HepG2 (cell line): Measurements from ENCODE around the gene PHEX. TPM values are rescaled to one million over a fixed set of nuclear protein-coding genes. Genes with fewer than 3 reads are reported as not detected.

Experiments
- ATAC-seq: fragments of 200-7000 bp; cut with Tn5 transposase; 3 replicates; pipeline ENCODE4 v1.9.1; 2020; ENCODE audit warnings: mild to moderate bottlenecking, moderate library complexity
- BruUV-seq: library from RNA; stranded (reverse); fragments of 400-500 nt; replicated peaks from 2 replicates; lab custom pipeline; 2021; lab: Mats Ljungman, UMichigan
- CTCF ChIA-PET: fragments of 300-600 bp; formaldehyde crosslinking; extraction: SDS; loops from one replicate; lab custom pipeline; 2021; ENCODE audit warnings: low total read pairs, inconsistent platforms, low intra/inter-chr PET ratio; lab: Yijun Ruan, JAX
- POLR2A ChIA-PET: fragments of 350-600 bp; sonication (Branson Sonifier 250); formaldehyde crosslinking; loops from one replicate; lab custom pipeline; 2020; ENCODE audit warnings: antibody characterized with exemption, inconsistent platforms; lab: Yijun Ruan, JAX
- DNase-seq: peaks from one replicate; pipeline ENCODE4 v3.0.0-alpha.2; 2015; ENCODE audit warnings: low spot score
- FAIRE-seq: peaks from 3 replicates; lab custom pipeline; 2011; peaks lifted over from hg19 to GRCh38; lab: Jason Lieb, UNC
- H2AFZ ChIP-seq: one replicate; pipeline ENCODE4 v1.6.1; 2011; ENCODE audit warnings: low read length, inconsistent platforms
- H3K27ac ChIP-seq: fragments of 300-600 bp; 3 replicates; pipeline ENCODE4 v1.8.0; 2011; ENCODE audit warnings: mixed run types, mild to moderate bottlenecking, mixed read lengths, low read length, inconsistent platforms; ENCODE audit not compliant: insufficient read depth; ENCODE audit errors: extremely low read length
- H3K27me3 ChIP-seq, 2 experiments: fragments of 200-600 bp in 1 of 2; 2 replicates in 1 of 2; 3 replicates in 1 of 2; pipeline versions ENCODE4 v1.6.0 to v1.8.0; 2011; ENCODE audit warnings: low read length in 2 of 2, mild to moderate bottlenecking in 2 of 2, moderate library complexity in 2 of 2, inconsistent platforms in 1 of 2; ENCODE audit not compliant: insufficient read depth in 2 of 2, control insufficient read depth in 1 of 2
- H3K36me3 ChIP-seq, 2 experiments: fragments of 200-600 bp in 1 of 2; replicated peaks in 1 of 2; 2 replicates in 1 of 2; 3 replicates in 1 of 2; pipeline versions ENCODE4 v1.5.1 to v1.8.0; 2011; ENCODE audit warnings: low read length in 2 of 2, inconsistent platforms in 1 of 2; ENCODE audit not compliant: insufficient read depth in 2 of 2, control insufficient read depth in 1 of 2
- H3K4me1 ChIP-seq: 2 replicates; pipeline ENCODE4 v1.5.1; 2012; ENCODE audit warnings: low read length, inconsistent platforms; ENCODE audit not compliant: insufficient read depth
- H3K4me2 ChIP-seq: 2 replicates; pipeline ENCODE4 v1.6.0; 2011; ENCODE audit warnings: low read depth, low read length, inconsistent platforms
- H3K4me3 ChIP-seq, 3 experiments: fragments of 200-600 bp in 1 of 3; sonication (generic), shearing (Covaris generic) in 1 of 3; replicated peaks in 1 of 3; 2 replicates each; pipeline ENCODE4 v1.5.1; 2011 to 2016; ENCODE audit warnings: low read length in 3 of 3, inconsistent platforms in 2 of 3, low read depth in 2 of 3, mild to moderate bottlenecking in 2 of 3, control low read depth in 1 of 3, mixed read lengths in 1 of 3; ENCODE audit not compliant: insufficient read depth in 1 of 3
- H3K79me2 ChIP-seq: one replicate; pipeline ENCODE4 v1.6.1; 2011; ENCODE audit warnings: low read length, inconsistent platforms; ENCODE audit not compliant: insufficient read depth
- H3K9ac ChIP-seq: 2 replicates; pipeline ENCODE4 v1.6.0; 2011; ENCODE audit warnings: mild to moderate bottlenecking, low read depth, low read length, inconsistent platforms; ENCODE audit not compliant: insufficient read depth
- H3K9me3 ChIP-seq: 2 replicates; pipeline ENCODE4 v1.5.1; 2012; ENCODE audit warnings: mild to moderate bottlenecking, low read length
- H4K20me1 ChIP-seq: 2 replicates; pipeline ENCODE4 v1.6.0; 2011; ENCODE audit warnings: inconsistent platforms, mild to moderate bottlenecking, low read length, moderate library complexity; ENCODE audit not compliant: insufficient read depth
- ATF7-NPFF ChIP-seq: sonication (generic); formaldehyde crosslinking; IDR thresholded peaks from 2 replicates; pipeline ENCODE4 v1.8.1; 2023; ENCODE audit warnings: mild to moderate bottlenecking, low read depth, missing genetic modification reagents, moderate library complexity
- CEBPB ChIP-seq: IDR thresholded peaks from 2 replicates; pipeline ENCODE4 v1.6.1; 2011; ENCODE audit warnings: low read depth, low read length, improper control_type of control experiment, borderline replicate concordance
- EP300 ChIP-seq, 3 experiments: sonication (generic) in 1 of 3; formaldehyde crosslinking in 1 of 3; IDR thresholded peaks; 2 replicates each; pipeline versions ENCODE4 v1.5.1 to v1.6.1; 2011 to 2020; ENCODE audit warnings: low read depth in 2 of 3, low read length in 2 of 3, borderline replicate concordance in 1 of 3, improper control_type of control experiment in 1 of 3, mild to moderate bottlenecking in 1 of 3, missing genetic modification reagents in 1 of 3, moderate library complexity in 1 of 3
- MBD4 ChIP-seq: IDR thresholded peaks from 2 replicates; pipeline ENCODE4 v1.6.1; 2012; ENCODE audit warnings: low read length, inconsistent platforms, borderline replicate concordance
- ONECUT2 ChIP-seq: sonication (generic); formaldehyde crosslinking; IDR thresholded peaks from 2 replicates; pipeline ENCODE4 v1.4.0; 2020; ENCODE audit warnings: missing genetic modification reagents
- TEAD3 ChIP-seq: optimal IDR thresholded peaks from 2 replicates; pipeline ENCODE3; 2016; ENCODE audit warnings: borderline replicate concordance
- ZNF235 ChIP-seq: sonication (generic); formaldehyde crosslinking; IDR thresholded peaks from 2 replicates; pipeline ENCODE4 v1.8.1; 2023; ENCODE audit warnings: mild to moderate bottlenecking, missing genetic modification reagents, borderline replicate concordance
- ZNF460 ChIP-seq: sonication (generic); formaldehyde crosslinking; IDR thresholded peaks from 2 replicates; pipeline ENCODE4 v1.5.1; 2020; ENCODE audit warnings: missing genetic modification reagents, mild to moderate bottlenecking, borderline replicate concordance
- ZNF598 ChIP-seq: sonication (generic); formaldehyde crosslinking; IDR thresholded peaks from 2 replicates; pipeline ENCODE4 v1.5.1; 2020; ENCODE audit warnings: mild to moderate bottlenecking, missing genetic modification reagents, borderline replicate concordance
- ZNF615 ChIP-seq: sonication (generic); formaldehyde crosslinking; IDR thresholded peaks from 2 replicates; pipeline ENCODE4 v1.5.0; 2020; ENCODE audit warnings: mild to moderate bottlenecking, missing genetic modification reagents, borderline replicate concordance
- WGBS: methylation state at CpG from one replicate; pipeline ENCODE4 v1.1.6; 2017; ENCODE audit warnings: low lambda C conversion rate; 5-methylcytosine and 5-hydroxymethylcytosine counted together
- in situ Hi-C: cut with HindIII; loops from 2 replicates; pipeline ENCODE4 v1.10.0; 2017; ENCODE audit warnings: low pct_unique_long_range_greater_than_20kb; ENCODE audit not compliant: extremely low pct_ligation_motif_present
- intact Hi-C: fragments of 100-400 bp; cut with micrococcal nuclease; formaldehyde crosslinking; loops from one replicate; pipeline ENCODE4 v1.10.0; 2022; ENCODE audit not compliant: unreplicated experiment
- polyA plus RNA-seq, 8 experiments: library from polyadenylated mRNA; depleted of rRNA in 3 of 8; stranded (reverse) in 7 of 8; unstranded in 1 of 8; fragments of >200 nt; fragmentation: Illumina TruSeq in 4 of 8; extraction: Trizol in 4 of 8; gene quantifications; 2 replicates each; pipeline versions ENCODE4 v1.2.1 to v1.2.3, GENCODE V29; 2011 to 2016; ENCODE audit warnings: low read depth in 4 of 8, missing spikeins in 1 of 8, mixed read lengths in 1 of 8; ENCODE audit not compliant: insufficient read depth in 1 of 8
- total RNA-seq, 5 experiments: library from RNA; depleted of rRNA; stranded (reverse); fragments of >200 nt; fragmentation: Illumina TruSeq; extraction: Trizol; gene quantifications; 2 replicates each; pipeline ENCODE4 v1.2.3, GENCODE V29; 2016; ENCODE audit warnings: low read depth in 1 of 5
- TF ChIP-seq, protein P1 (sequence below): sonication (generic); formaldehyde crosslinking; IDR thresholded peaks from 2 replicates; pipeline ENCODE4 v1.5.0; 2020; ENCODE audit warnings: missing genetic modification reagents

PHEX gene
- total and polyA plus RNA-seq, 2 of the 13 experiments (the other 11 are each of a cell fraction or from before 2014, with no cell fraction given), result 0.01 to 0.27 TPM

DNA sequence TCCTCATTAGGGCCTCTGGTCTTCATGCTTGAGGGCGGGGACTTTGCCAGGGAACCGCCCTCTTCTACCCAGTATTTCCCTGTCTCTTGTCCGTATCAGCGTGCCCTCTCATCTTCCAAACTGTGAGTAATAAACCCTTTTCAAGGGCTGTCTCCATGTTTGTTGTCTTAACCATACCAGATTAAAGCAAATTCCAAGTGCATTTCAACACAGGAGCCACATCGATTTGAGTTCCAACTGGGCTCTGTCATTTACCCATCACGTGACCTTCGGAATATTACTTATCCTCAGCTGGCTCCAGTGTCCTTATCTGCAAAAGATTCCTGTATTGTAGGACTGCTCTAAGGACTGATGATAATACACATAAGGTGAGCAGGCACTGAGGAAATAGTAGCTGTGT is 6.4 kb upstream of the PHEX start (continued):
- TF ChIP-seq TEAD3 (CRISPR knock-in tag) (peak; percentile 60), ZNF615 (CRISPR knock-in tag) (no peak), ONECUT2 (CRISPR knock-in tag) (peak; percentile 64), CEBPB (0 out of 2 replicates have a peak, but pooled peaks have one; percentile 32)

DNA sequence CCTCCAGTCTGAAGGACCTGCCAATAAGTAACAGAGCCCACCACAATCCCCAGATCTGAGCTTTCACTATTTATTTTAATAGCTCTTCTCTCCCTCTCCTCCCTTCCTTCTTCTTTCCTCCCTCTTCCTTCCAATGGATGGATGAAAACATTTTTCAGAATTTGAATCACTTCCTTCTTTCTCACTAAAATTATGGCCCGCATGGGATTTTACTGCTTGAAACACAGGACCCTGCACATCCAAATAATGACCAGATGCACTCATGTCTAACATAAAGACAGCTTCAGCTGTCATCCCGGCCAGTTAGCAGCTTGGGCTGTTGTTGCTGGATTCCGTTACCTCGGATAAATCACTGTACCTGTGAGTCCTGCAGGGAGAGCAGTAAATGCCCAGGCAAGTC is 5.4 kb upstream of the PHEX start:
- in situ Hi-C loops, result no loop called here
- ChIA-PET CTCF (no interaction called here), POLR2A (no interaction called here)
- FAIRE-seq, result no peak
- no peak for DNase-seq
- Histone ChIP-seq H3K79me2 (no peaks in the 10 kb centered on the region), H3K27me3 (no peaks in the 10 kb centered on the region), H3K9me3 (no peaks in the 10 kb centered on the region), H3K36me3 (no peaks in the 10 kb centered on the region), H2AFZ (no peak overlapping the region), H3K4me2 (no peak overlapping the region), H3K4me1 (peaks cover 13% of the 10 kb centered on the region; the same call in 1 of the 2 replicates), H3K4me3 (no peak overlapping the region), H3K27ac (no peak overlapping the region), H3K9ac (no peak overlapping the region), H4K20me1 (no peaks in the 10 kb centered on the region)
- intact Hi-C loops, result no loop called here
- TF ChIP-seq MBD4, result no peak
- TF ChIP-seq ZNF598, result no peak
- TF ChIP-seq, protein P1, sequence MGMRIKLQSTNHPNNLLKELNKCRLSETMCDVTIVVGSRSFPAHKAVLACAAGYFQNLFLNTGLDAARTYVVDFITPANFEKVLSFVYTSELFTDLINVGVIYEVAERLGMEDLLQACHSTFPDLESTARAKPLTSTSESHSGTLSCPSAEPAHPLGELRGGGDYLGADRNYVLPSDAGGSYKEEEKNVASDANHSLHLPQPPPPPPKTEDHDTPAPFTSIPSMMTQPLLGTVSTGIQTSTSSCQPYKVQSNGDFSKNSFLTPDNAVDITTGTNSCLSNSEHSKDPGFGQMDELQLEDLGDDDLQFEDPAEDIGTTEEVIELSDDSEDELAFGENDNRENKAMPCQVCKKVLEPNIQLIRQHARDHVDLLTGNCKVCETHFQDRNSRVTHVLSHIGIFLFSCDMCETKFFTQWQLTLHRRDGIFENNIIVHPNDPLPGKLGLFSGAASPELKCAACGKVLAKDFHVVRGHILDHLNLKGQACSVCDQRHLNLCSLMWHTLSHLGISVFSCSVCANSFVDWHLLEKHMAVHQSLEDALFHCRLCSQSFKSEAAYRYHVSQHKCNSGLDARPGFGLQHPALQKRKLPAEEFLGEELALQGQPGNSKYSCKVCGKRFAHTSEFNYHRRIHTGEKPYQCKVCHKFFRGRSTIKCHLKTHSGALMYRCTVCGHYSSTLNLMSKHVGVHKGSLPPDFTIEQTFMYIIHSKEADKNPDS (CRISPR knock-in tag), result no peak
- TF ChIP-seq ZNF235 (CRISPR knock-in tag), result no peak
- TF ChIP-seq ZNF460 (CRISPR knock-in tag), result no peak
- TF ChIP-seq EP300 (IDR thresholded peaks at IDR 0.05; ENCODE audit: low read depth in 2 of 2, low read length in 2 of 2), result no peak
- TF ChIP-seq EP300 (CRISPR knock-in tag; IDR thresholded peaks at IDR 0.05; ENCODE audit: borderline replicate concordance), result no peak
- TF ChIP-seq ATF7-NPFF (CRISPR knock-in tag), result no peak
- WGBS, result 90% methylated on average over 3 of the region's 4 CpGs
- ATAC-seq, result no peak
- no TSS peak for BruUV-seq
